NCI-H748 (cell line): ENCODE measurements around the gene ANKRD1.
"Not testable (repeated sequence)": the region's sequence is repeated elsewhere in the genome, so short reads cannot be mapped to it uniquely, and the experiment has no call there.

Experiments used
- DNase-seq: peaks from one replicate; lab custom pipeline; 2025; ENCODE audit not compliant: unreplicated experiment; lab: John Stamatoyannopoulos, UW

The ANKRD1 gene

GRCh38 chr10:90912854-90913479 lies 7.9 kb downstream of the ANKRD1 start:
- no peak for DNase-seq

GRCh38 chr10:90912174-90912573 lies 8.7 kb downstream of the ANKRD1 start:
- no peak for DNase-seq

- DNase-seq = peak; percentile 65
These were observed 9.5 kb downstream of the ANKRD1 start for GRCh38 chr10:90911133-90912051.

- no peak for DNase-seq
These were observed 14.3 kb downstream of the ANKRD1 start for GRCh38 chr10:90906596-90906995.

- DNase-seq = no peak
These were observed 15.0 kb downstream of the ANKRD1 start for GRCh38 chr10:90905925-90906324.

- not testable (repeated sequence) for DNase-seq
These were observed 24.0 kb downstream of the ANKRD1 start for GRCh38 chr10:90896916-90897315.

GRCh38 chr10:90893190-90893589 lies 27.7 kb downstream of the ANKRD1 start:
- DNase-seq = no peak

GRCh38 chr10:90890347-90890746 lies 30.5 kb downstream of the ANKRD1 start:
- no peak for DNase-seq

GRCh38 chr10:90889636-90890035 lies 31.3 kb downstream of the ANKRD1 start:
- no peak for DNase-seq

- no peak for DNase-seq
These were observed 32.5 kb downstream of the ANKRD1 start for GRCh38 chr10:90888387-90888786.

- no peak for DNase-seq
These were observed 33.3 kb downstream of the ANKRD1 start for GRCh38 chr10:90887555-90887954.

- no peak for DNase-seq
These were observed 35.7 kb downstream of the ANKRD1 start for GRCh38 chr10:90885176-90885575.

- DNase-seq = no peak
These were observed 36.5 kb downstream of the ANKRD1 start for GRCh38 chr10:90884431-90884830.

GRCh38 chr10:90880059-90880719 lies 40.7 kb downstream of the ANKRD1 start:
- DNase-seq = peak; percentile 3

GRCh38 chr10:90879062-90879461 lies 41.8 kb downstream of the ANKRD1 start:
- no peak for DNase-seq

- no peak for DNase-seq
These were observed 48.3 kb downstream of the ANKRD1 start for GRCh38 chr10:90872648-90873020.

GRCh38 chr10:90871766-90872647 lies 48.9 kb downstream of the ANKRD1 start, which contains the start of gene RPP30:
Gene RPP30, plus strand, starts transcription at chr10:90871974. Its CDS starts 13 bp downstream, at chr10:90871987.
- peak; percentile 79 for DNase-seq

GRCh38 chr10:90871279-90871765 lies 49.6 kb downstream of the ANKRD1 start:
- peak; percentile 83 for DNase-seq

GRCh38 chr10:90866050-90866598 lies 54.8 kb downstream of the ANKRD1 start:
- no peak for DNase-seq

- DNase-seq = peak; percentile 0
These were observed 55.5 kb downstream of the ANKRD1 start for GRCh38 chr10:90865401-90865800.
